ENCODE results near the gene EGFLAM. TPM values are rescaled to one million over a fixed set of nuclear protein-coding genes. Genes with fewer than 3 reads are reported as not detected.
A peak's percentile ranks its signal among the peaks of the same experiment; 100 is the strongest.

Gene EGFLAM
- total and polyA plus RNA-seq, 2 experiments from 2014 or later: 6.5 to 9.0 TPM

DNA sequence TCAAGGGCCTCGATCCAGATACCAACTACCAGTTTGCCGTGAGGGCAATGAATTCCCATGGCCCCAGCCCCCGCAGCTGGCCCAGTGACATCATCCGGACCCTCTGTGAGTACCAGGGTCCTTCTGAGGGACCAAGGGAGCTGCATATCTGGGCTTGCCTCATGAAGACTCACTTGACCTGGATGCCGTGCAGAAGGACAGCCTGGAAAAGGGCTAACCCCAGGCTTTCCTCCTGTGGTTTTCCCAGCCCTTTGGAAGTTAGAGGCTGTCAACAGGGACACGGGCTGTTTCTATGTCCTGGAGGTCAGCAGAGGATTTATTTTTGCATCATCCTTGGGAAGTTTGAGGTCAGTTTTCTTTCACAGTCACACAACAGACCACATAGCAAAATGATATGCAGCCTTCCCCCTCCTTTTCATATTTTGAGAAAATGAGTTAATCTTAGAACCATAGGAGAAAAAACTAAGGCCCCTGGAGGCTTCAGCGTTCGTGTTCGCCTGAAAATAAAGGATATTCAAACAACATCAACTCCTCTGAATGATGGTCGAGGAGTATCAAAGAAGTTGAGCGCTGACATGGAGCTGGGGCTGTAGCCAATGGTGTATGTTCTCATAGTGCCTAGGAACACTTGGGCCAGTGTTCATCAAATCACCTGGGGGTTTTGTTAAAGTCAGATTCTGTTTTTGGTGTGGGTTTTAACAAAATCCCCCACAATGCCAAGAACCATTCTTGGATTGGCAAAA lies 112.2 kb downstream of the EGFLAM start:
- Histone ChIP-seq H3K4me2 (no peak overlapping the region), H3K9me3 (ENCODE audit: low read depth) (no peaks in the 10 kb centered on the region), H3K9me2 (replicated peaks; ENCODE audit: insufficient read depth) (no peaks in the 10 kb centered on the region), H3K27ac (peak overlapping the region; percentile 15), H3K79me2 (no peaks in the 10 kb centered on the region), H3K27me3 (no peaks in the 10 kb centered on the region), H3K4me1 (ENCODE audit: insufficient read depth) (peaks cover 3% of the 10 kb centered on the region), H2AFZ (no peak overlapping the region), H3K36me3 (replicated peaks; ENCODE audit: insufficient read depth, low read depth) (no peaks in the 10 kb centered on the region), H3K4me3 (no peak overlapping the region), H4K20me1 (ENCODE audit: insufficient read depth, poor library complexity, severe bottlenecking) (no peaks in the 10 kb centered on the region)
- WGBS (ENCODE audit: low lambda C conversion rate, missing lambda C conversion rate): 81% methylated on average over 11 of the region's 11 CpGs
- no peak for TF ChIP-seq EZH2 (IDR thresholded peaks at IDR 0.05; ENCODE audit: borderline replicate concordance)
- DNase-seq (ENCODE audit: low spot score): no peak

- no peak for DNase-seq (ENCODE audit: low spot score)
- H3K27me3 ChIP-seq: no peaks in the 10 kb centered on the region
- 85% methylated on average over 8 of the region's 8 CpGs for WGBS (ENCODE audit: low lambda C conversion rate, missing lambda C conversion rate)
- no peak overlapping the region for H2AFZ ChIP-seq
- H3K4me3 ChIP-seq: no peak overlapping the region
- no peak overlapping the region for H3K27ac ChIP-seq
- H3K9me3 ChIP-seq (ENCODE audit: low read depth): no peaks in the 10 kb centered on the region
- H4K20me1 ChIP-seq (ENCODE audit: insufficient read depth, poor library complexity, severe bottlenecking): no peaks in the 10 kb centered on the region
- no peaks in the 10 kb centered on the region for H3K79me2 ChIP-seq
- peaks cover 3% of the 10 kb centered on the region for H3K4me1 ChIP-seq (ENCODE audit: insufficient read depth)
- no peaks in the 10 kb centered on the region for H3K36me3 ChIP-seq (replicated peaks; ENCODE audit: insufficient read depth, low read depth)
- H3K4me2 ChIP-seq: no peak overlapping the region
- TF ChIP-seq EZH2phosphoT487 (IDR thresholded peaks at IDR 0.05; ENCODE audit: low read depth, severe bottlenecking, unreplicated experiment): no peak
- TF ChIP-seq EZH2 (IDR thresholded peaks at IDR 0.05; ENCODE audit: borderline replicate concordance): no peak
- TF ChIP-seq, protein P1, sequence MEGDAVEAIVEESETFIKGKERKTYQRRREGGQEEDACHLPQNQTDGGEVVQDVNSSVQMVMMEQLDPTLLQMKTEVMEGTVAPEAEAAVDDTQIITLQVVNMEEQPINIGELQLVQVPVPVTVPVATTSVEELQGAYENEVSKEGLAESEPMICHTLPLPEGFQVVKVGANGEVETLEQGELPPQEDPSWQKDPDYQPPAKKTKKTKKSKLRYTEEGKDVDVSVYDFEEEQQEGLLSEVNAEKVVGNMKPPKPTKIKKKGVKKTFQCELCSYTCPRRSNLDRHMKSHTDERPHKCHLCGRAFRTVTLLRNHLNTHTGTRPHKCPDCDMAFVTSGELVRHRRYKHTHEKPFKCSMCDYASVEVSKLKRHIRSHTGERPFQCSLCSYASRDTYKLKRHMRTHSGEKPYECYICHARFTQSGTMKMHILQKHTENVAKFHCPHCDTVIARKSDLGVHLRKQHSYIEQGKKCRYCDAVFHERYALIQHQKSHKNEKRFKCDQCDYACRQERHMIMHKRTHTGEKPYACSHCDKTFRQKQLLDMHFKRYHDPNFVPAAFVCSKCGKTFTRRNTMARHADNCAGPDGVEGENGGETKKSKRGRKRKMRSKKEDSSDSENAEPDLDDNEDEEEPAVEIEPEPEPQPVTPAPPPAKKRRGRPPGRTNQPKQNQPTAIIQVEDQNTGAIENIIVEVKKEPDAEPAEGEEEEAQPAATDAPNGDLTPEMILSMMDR (IDR thresholded peaks at IDR 0.05; ENCODE audit: poor library complexity): no peak
- no peaks in the 10 kb centered on the region for H3K9me2 ChIP-seq (replicated peaks; ENCODE audit: insufficient read depth)
Observed at GRCh38 chr5:38371596-38371995, 113.2 kb downstream of the EGFLAM start.

DNA sequence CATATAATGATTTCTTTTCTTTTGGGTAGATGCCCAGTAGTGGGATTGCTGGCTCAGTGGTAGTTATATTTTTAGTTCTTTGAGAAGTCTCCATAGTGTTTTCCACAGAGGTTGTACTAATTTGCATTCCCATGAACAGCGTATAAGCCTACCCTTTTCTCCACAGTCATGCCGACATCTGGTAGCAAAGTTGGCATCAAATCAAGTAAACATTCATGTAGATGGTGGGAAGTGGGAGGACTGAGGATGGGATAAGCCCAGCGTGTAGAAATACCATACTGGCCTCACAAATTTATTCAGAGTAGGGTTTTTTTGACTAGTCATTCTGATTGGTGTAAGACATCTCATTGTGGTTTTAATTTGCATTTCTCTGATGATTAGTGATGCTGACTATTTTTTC lies 115.4 kb downstream of the EGFLAM start:
- H3K4me3 ChIP-seq: no peak overlapping the region
- no peaks in the 10 kb centered on the region for H4K20me1 ChIP-seq (ENCODE audit: insufficient read depth, poor library complexity, severe bottlenecking)
- no peak for DNase-seq (ENCODE audit: low spot score)
- H3K4me2 ChIP-seq: no peak overlapping the region
- H3K27me3 ChIP-seq: no peaks in the 10 kb centered on the region
- TF ChIP-seq EZH2 (IDR thresholded peaks at IDR 0.05; ENCODE audit: borderline replicate concordance): no peak
- TF ChIP-seq, protein P1 (IDR thresholded peaks at IDR 0.05; ENCODE audit: poor library complexity): no peak
- TF ChIP-seq EZH2phosphoT487 (IDR thresholded peaks at IDR 0.05; ENCODE audit: low read depth, severe bottlenecking, unreplicated experiment): no peak
- H3K79me2 ChIP-seq: no peaks in the 10 kb centered on the region
- no peaks in the 10 kb centered on the region for H3K36me3 ChIP-seq (replicated peaks; ENCODE audit: insufficient read depth, low read depth)
- WGBS (ENCODE audit: low lambda C conversion rate, missing lambda C conversion rate): 91% methylated on average over 3 of the region's 3 CpGs
- no peak overlapping the region for H2AFZ ChIP-seq
- peaks cover 3% of the 10 kb centered on the region for H3K4me1 ChIP-seq (ENCODE audit: insufficient read depth)
- no peaks in the 10 kb centered on the region for H3K9me2 ChIP-seq (replicated peaks; ENCODE audit: insufficient read depth)
- H3K9me3 ChIP-seq (ENCODE audit: low read depth): no peaks in the 10 kb centered on the region
- no peak overlapping the region for H3K27ac ChIP-seq

DNA sequence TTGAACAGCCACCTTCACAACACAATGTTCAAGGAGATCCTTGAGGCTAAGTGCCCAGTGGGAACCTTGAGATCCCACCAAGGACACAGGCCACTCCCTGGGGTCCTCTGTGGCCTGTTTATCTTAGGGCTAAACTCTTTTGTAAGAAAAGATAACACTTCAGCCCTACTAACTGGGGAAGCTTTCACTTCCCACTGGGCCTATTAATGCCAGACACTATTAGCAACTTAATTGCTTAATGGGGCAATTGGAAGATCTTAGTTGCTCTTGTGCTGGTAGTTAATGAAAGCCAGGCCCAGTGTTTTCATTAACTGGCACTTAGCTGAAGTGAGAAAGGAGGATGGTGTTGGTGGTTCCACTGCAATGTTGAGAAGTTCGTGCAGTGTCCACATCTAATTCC lies 117.1 kb downstream of the EGFLAM start:
- Histone ChIP-seq H3K27me3 (no peaks in the 10 kb centered on the region), H3K79me2 (no peaks in the 10 kb centered on the region), H3K27ac (no peak overlapping the region), H3K4me2 (no peak overlapping the region), H3K4me1 (ENCODE audit: insufficient read depth) (peaks cover 12% of the 10 kb centered on the region), H3K9me3 (ENCODE audit: low read depth) (no peaks in the 10 kb centered on the region), H3K9me2 (replicated peaks; ENCODE audit: insufficient read depth) (no peaks in the 10 kb centered on the region), H4K20me1 (ENCODE audit: insufficient read depth, poor library complexity, severe bottlenecking) (no peaks in the 10 kb centered on the region), H3K4me3 (no peak overlapping the region), H3K36me3 (replicated peaks; ENCODE audit: insufficient read depth, low read depth) (no peaks in the 10 kb centered on the region), H2AFZ (no peak overlapping the region)
- TF ChIP-seq EZH2 (IDR thresholded peaks at IDR 0.05; ENCODE audit: borderline replicate concordance) (no peak), EZH2phosphoT487 (IDR thresholded peaks at IDR 0.05; ENCODE audit: low read depth, severe bottlenecking, unreplicated experiment) (no peak)
- TF ChIP-seq, protein P1 (IDR thresholded peaks at IDR 0.05; ENCODE audit: poor library complexity): no peak
- WGBS (ENCODE audit: low lambda C conversion rate, missing lambda C conversion rate): 88% methylated on average over 1 of the region's 1 CpG
- no peak for DNase-seq (ENCODE audit: low spot score)
